ACC112 (cell line): Measurements from ENCODE around the gene SPTAN1.
"Not testable (repeated sequence)": the region's sequence is repeated elsewhere in the genome, so short reads cannot be mapped to it uniquely, and the experiment has no call there.

ENCODE experiments used
- H2AFZ ChIP-seq: fragments of 200-600 bp; sonication (generic); one replicate; pipeline ENCODE4 v1.6.0; 2017; ENCODE audit warnings: antibody characterized with exemption, low read length; ENCODE audit not compliant: unreplicated experiment
- H3K27ac ChIP-seq: fragments of 200-600 bp; sonication (generic); 2 replicates; pipeline ENCODE4 v1.5.1; 2014; ENCODE audit warnings: low read depth, mild to moderate bottlenecking, antibody characterized with exemption, low read length, moderate library complexity
- H3K27me3 ChIP-seq: fragments of 200-600 bp; sonication (generic); 2 replicates; pipeline ENCODE4 v1.6.1; 2014; ENCODE audit warnings: mild to moderate bottlenecking, antibody characterized with exemption, low read length, moderate library complexity, mixed read lengths; ENCODE audit not compliant: insufficient read depth
- H3K36me3 ChIP-seq: fragments of 200-600 bp; sonication (generic); 2 replicates; pipeline ENCODE4 v1.6.1; 2016; ENCODE audit warnings: mild to moderate bottlenecking, antibody characterized with exemption, low read length, moderate library complexity, mixed read lengths; ENCODE audit not compliant: insufficient read depth
- H3K4me1 ChIP-seq: fragments of 200-600 bp; sonication (generic); one replicate; pipeline ENCODE4 v1.6.1; 2016; ENCODE audit warnings: low read length, mixed read lengths; ENCODE audit not compliant: insufficient read depth, unreplicated experiment, control insufficient read depth
- H3K4me3 ChIP-seq: fragments of 200-600 bp; sonication (generic); 2 replicates; pipeline ENCODE4 v1.5.1; 2014; ENCODE audit warnings: mild to moderate bottlenecking, low read depth, low read length
- H3K79me2 ChIP-seq: fragments of 200-600 bp; sonication (generic); one replicate; pipeline ENCODE4 v1.6.0; 2016; ENCODE audit warnings: low read length; ENCODE audit not compliant: control insufficient read depth, unreplicated experiment, insufficient read depth

The SPTAN1 gene

DNA sequence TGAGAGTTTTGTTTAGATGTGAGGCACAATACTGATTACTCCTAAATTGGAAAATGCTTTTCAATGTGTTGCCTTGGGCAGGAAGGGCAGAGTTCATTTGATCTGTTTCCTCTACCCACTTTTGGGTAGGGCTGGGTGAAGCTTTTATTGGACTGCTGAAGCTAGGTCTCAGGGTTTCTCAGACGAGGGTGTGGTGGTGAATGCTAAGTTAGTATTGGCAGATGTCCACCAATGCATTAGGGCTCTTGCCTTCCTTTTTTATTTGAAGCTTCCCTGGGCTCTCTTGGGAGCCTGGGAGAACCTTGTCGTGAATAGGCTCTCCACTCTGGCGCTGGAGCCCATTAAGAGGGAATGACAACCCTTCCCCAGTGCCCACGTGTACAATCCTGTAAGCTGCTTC lies 23.1 kb downstream of the SPTAN1 start:
- Histone ChIP-seq H3K36me3 (peaks cover 49% of the 10 kb centered on the region), H3K4me1 (peaks cover 14% of the 10 kb centered on the region), H3K79me2 (peaks cover 22% of the 10 kb centered on the region)

DNA sequence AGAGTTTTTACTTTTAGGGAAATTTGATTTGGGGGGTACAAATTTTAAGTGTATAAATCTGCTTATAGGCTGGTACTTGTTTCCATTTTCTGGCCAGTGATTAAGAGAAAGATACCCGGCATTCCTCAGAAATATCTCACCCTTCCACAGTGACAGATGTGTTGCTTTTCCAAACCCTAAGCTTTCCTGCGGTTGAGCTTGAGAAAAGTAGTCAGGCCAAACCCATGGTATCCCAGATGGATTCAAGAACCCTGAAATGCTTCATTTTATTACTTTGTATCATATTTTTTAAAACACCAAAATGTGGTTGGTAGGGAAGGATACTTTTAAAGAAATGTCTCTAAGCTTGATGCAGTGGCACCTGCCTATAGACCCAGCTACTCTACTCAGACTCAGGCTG lies 23.5 kb downstream of the SPTAN1 start:
- Histone ChIP-seq H3K27me3 (no peaks in the 10 kb centered on the region), H3K79me2 (peaks cover 22% of the 10 kb centered on the region), H3K27ac (peak overlapping the region; percentile 21; the same call in 1 of the 2 replicates), H3K36me3 (peaks cover 52% of the 10 kb centered on the region), H2AFZ (no peak overlapping the region), H3K4me3 (no peak overlapping the region), H3K4me1 (peaks cover 14% of the 10 kb centered on the region)

More for the DNA sequence above, 23.1 kb downstream of the SPTAN1 start:
- no peaks in the 10 kb centered on the region for H3K27me3 ChIP-seq
- H3K4me3 ChIP-seq = no peak overlapping the region
- peak overlapping the region; percentile 21; the same call in 1 of the 2 replicates for H3K27ac ChIP-seq
- H2AFZ ChIP-seq = no peak overlapping the region

DNA sequence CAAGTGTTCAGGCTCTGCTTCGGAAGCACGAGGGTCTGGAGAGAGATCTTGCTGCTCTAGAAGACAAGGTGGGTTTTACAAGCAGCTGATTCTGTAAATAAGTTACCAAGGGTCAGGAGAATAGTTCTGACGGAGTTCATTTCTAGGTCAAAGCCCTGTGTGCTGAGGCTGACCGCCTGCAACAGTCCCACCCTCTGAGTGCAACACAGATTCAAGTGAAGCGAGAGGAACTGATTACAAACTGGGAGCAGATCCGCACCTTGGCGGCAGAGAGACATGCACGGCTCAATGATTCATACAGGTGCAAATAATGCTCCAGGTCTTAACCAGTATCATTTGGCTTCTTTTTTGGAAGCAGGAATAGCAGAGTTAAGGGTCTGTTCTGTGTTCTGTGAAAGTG lies 24.8 kb downstream of the SPTAN1 start:
- Histone ChIP-seq H3K27ac (no peak overlapping the region), H2AFZ (no peak overlapping the region), H3K4me3 (no peak overlapping the region), H3K27me3 (no peaks in the 10 kb centered on the region), H3K36me3 (peaks cover 65% of the 10 kb centered on the region), H3K79me2 (peaks cover 18% of the 10 kb centered on the region), H3K4me1 (peaks cover 14% of the 10 kb centered on the region)

DNA sequence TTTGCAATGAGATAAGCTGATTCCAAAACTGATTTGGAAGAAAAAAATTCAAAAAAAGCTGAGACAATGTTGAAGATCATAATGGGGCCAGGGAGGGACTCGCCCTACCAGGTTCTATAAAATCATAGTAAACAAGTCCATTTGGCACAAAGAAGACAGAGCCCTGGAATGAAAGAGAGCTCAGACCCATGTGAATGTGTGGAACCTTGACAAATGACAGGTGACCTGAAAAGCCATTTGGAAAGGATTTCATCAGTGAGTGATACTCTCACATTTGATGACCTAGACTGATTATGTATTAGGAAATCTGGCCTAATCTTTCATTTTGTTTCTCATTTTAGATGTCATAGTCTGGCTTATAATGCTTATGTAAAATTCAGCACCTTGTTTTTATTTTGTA lies 26.8 kb downstream of the SPTAN1 start:
- Histone ChIP-seq H3K4me3 (no peak overlapping the region), H3K27ac (no peak overlapping the region), H3K36me3 (peaks cover 84% of the 10 kb centered on the region), H3K4me1 (peaks cover 14% of the 10 kb centered on the region), H3K27me3 (no peaks in the 10 kb centered on the region), H2AFZ (no peak overlapping the region), H3K79me2 (peaks cover 8% of the 10 kb centered on the region)

DNA sequence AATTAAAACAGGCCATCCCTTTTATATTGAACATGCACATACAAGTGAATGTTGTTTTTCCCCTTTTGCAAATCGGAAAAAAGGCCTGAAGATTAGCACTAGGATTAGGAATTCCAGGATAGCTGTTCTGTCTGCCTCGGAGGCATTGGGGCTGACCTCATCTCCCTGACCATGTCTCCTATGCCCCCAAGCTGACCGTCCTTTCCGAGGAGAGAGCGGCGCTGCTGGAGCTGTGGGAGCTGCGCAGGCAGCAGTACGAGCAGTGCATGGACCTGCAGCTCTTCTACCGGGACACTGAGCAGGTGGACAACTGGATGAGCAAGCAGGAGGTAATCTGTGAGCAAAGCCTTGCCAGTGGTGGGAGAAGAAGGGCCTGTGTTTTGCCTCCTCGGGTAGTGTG lies 28.3 kb downstream of the SPTAN1 start:
- H2AFZ ChIP-seq = no peak overlapping the region
- no peaks in the 10 kb centered on the region for H3K79me2 ChIP-seq
- no peaks in the 10 kb centered on the region for H3K27me3 ChIP-seq
- H3K27ac ChIP-seq = no peak overlapping the region
- peaks cover 83% of the 10 kb centered on the region for H3K36me3 ChIP-seq
- H3K4me3 ChIP-seq = no peak overlapping the region
- peaks cover 1% of the 10 kb centered on the region for H3K4me1 ChIP-seq

DNA sequence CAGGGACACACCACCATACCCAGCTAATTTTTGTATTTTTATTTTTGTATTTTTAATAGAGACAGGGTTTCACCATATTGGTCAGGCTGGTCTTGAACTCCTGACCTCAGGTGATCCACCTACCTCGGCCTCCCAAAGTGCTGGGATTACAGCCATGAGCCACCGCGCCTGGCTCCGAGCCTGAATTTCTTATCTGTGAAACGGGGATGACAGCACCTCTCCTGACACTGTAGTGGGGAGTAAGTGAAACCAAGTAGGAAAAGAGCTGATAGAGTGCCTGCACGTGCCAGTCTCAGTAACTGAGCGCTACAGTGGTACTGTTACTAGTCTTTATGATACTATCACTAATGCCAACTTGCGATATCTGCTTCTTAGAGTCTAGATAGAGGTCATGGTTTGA lies 32.8 kb downstream of the SPTAN1 start:
- peaks cover 58% of the 10 kb centered on the region for H3K36me3 ChIP-seq
- H3K4me1 ChIP-seq, H2AFZ ChIP-seq, H3K79me2 ChIP-seq, H3K27ac ChIP-seq, H3K27me3 ChIP-seq, H3K4me3 ChIP-seq: not testable (repeated sequence)

DNA sequence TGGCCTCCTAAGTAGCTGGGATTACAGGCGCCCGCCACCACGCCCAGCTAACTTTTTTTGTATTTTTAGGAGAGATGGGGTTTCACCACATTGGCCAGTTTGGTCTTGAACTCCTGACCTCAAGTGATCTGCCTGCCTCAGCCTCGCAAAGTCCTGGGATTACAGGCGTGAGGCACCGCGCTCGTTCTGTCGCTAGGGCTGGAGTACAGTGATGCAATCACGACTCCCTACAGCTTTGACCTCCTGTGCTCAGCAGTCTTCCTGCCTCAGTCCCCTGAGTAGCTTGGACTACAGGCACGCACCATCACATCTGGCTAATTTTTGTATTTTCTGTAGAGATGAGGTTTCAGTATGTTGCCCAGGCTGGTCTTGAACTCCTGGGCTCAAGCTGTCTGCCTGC lies 34.5 kb downstream of the SPTAN1 start:
- not testable (repeated sequence) for H3K4me1 ChIP-seq, H3K27ac ChIP-seq, H3K79me2 ChIP-seq, H3K27me3 ChIP-seq, H2AFZ ChIP-seq, H3K4me3 ChIP-seq
- H3K36me3 ChIP-seq = peaks cover 51% of the 10 kb centered on the region

DNA sequence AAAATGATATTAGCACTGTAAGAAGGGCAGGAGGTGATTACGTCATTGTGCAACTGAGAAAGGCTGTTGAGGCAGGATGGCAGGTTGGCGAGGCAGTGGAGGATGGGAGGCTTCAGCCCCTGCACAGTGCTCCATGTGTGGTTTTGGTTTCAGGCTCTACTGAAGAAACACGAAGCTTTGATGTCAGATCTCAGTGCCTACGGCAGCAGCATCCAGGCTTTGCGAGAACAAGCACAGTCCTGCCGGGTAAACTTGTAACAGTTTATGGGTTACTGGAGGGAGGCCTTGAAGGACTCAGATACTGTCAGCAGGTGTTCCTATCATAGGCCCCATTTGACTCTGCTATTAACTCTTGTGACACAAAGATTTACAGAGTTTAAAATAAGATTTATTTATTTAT lies 35.1 kb downstream of the SPTAN1 start:
- Histone ChIP-seq H3K36me3 (peaks cover 47% of the 10 kb centered on the region), H3K4me3 (no peak overlapping the region), H3K79me2 (no peaks in the 10 kb centered on the region)

DNA sequence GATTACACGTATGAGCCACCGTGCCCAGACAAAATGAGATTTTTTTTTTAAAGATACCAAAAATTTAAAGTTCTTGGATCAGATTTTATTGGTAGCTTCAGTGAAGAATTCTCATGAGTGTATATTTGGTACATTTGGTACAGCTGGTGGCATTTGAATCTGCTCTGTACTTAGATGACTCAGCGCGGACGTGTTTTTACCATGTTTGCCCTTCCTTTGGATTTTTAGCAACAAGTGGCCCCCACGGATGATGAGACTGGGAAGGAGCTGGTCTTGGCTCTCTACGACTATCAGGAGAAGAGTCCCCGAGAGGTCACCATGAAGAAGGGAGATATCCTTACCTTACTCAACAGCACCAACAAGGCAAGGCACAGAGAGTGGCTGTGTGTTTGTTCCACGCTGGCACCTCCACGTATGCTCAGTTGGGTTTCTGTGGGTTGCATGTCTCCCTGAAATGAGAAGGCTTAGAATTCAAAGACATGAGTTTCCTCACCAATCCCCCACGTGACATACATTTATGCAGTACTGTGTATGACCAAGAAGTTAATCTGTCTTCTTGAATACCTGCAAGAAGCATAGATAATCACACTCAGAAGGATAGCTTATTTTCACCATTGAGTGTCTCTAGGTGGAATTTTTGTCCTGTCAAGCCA lies 36.3 kb downstream of the SPTAN1 start:
- Histone ChIP-seq H2AFZ (no peak overlapping the region), H3K27me3 (no peaks in the 10 kb centered on the region), H3K4me1 (no peaks in the 10 kb centered on the region), H3K36me3 (peaks cover 46% of the 10 kb centered on the region), H3K4me3 (no peak overlapping the region), H3K79me2 (no peaks in the 10 kb centered on the region), H3K27ac (no peak overlapping the region)

More for the DNA sequence above, 35.1 kb downstream of the SPTAN1 start:
- H3K27ac ChIP-seq = no peak overlapping the region
- H3K27me3 ChIP-seq = no peaks in the 10 kb centered on the region
- H3K4me1 ChIP-seq = no peaks in the 10 kb centered on the region
- H2AFZ ChIP-seq = no peak overlapping the region

DNA sequence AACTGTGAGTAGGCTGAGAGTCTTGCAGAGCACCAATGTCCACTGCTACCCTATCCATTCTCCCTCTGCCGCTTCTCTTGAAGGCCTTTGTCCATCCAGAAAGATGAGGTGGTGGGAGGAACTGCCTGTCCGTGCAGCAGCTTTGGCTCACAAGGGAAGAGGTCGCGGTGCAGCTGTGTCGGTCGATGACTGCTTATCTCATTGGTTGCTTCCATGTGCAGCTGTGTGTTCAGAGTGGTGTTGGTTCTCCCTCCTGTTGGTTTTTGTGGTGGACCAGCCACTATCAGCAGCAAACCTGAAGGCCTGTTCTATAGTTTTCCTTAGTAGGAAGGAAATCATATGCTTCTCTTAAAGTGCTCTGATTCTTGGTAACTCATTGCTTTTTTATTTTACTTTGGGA lies 40.7 kb downstream of the SPTAN1 start:
- peaks cover 42% of the 10 kb centered on the region for H3K36me3 ChIP-seq

DNA sequence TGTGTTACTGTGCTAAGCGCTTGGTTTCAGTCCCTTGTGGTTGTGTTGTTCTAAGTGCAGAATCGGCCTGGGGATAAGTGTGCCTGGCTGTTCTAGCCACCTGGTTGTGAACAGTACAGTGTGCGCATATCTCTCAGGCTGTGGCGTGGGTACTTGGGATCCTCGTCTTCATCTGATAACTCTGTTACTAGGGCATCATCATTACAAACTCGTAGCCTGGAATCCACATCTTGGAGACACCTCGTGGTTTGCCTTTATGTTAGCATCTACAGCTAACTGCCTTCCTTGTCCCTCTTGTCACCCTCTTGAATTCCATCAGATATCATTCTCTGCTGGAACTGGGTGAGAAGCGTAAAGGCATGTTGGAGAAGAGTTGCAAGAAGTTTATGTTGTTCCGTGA lies 41.5 kb downstream of the SPTAN1 start:
- no peak overlapping the region for H3K4me3 ChIP-seq
- H3K36me3 ChIP-seq = peaks cover 46% of the 10 kb centered on the region
- H2AFZ ChIP-seq = no peak overlapping the region
- no peaks in the 10 kb centered on the region for H3K4me1 ChIP-seq
- no peaks in the 10 kb centered on the region for H3K27me3 ChIP-seq
- H3K79me2 ChIP-seq = no peaks in the 10 kb centered on the region
- no peak overlapping the region for H3K27ac ChIP-seq

More for the DNA sequence above, 40.7 kb downstream of the SPTAN1 start:
- Histone ChIP-seq H3K4me3 (no peak overlapping the region), H3K27me3 (no peaks in the 10 kb centered on the region), H3K79me2 (no peaks in the 10 kb centered on the region), H3K4me1 (no peaks in the 10 kb centered on the region), H3K27ac (no peak overlapping the region), H2AFZ (no peak overlapping the region)
